ENCODE results near the gene CERS3.

Gene CERS3

DNA sequence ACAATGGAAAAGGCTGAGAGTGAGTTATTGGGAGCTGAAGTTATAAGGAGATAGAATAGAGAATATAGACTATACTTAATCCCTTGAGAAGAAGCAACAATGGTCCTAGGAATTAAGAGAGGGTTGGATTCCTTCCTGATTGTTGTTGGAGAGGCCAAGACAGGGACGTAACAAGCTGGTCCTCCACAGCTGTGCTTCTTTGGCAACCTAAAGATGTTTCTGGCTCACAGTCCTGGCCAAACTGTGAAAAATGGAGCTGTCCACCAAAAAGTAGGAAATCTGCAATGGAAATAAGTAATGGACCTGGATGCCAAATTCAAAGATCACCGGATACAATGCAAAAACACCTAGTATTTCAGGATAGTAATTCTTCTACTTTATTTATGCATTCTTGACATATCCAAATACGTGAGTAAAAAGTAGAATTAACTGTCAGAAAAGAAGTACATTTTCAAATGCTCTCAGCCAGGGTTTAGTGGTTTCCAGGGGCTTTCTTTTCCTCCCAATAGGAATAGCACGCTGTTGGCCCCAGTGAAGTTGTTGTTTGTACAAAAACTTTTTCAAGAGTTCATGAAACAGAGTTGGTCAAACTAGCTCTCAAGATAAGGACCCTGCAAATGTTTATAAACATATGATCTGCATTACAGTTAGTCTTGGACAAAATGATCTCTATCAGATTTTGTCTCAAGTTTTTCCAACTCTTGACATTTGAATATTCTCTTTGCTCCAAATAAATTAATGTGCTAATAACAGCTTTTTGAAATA, 28.3 kb downstream of the CERS3 start:
- no peak for TF ChIP-seq TAF1 (IDR thresholded peaks at IDR 0.05; ENCODE audit: borderline replicate concordance, low read depth, low read length)
- no peak for TF ChIP-seq POLR2A (IDR thresholded peaks at IDR 0.05; ENCODE audit: low read depth, low read length)
- TF ChIP-seq POLR2AphosphoS5 (IDR thresholded peaks at IDR 0.05; ENCODE audit: low read depth, low read length), result no peak
- DNase-seq (ENCODE audit: insufficient read length), result no peak
- FAIRE-seq, result no peak

DNA sequence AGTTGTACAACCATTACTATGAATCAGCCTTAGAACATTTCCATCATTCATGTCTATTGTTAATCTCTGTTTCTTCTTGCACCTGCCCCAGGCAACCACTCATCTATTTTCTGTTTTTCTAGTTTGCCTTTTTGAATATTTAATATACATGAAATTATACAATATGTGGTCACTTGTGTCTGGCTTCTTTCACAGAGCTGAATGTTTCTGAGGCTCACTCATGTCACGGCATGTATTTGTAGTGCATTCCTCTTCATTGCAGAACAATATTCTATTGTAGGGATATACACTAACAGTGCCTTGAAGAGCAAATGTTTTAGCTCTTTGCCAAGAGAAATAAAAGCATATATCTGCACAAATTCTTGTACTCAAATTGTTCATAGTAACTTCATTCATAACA, 32.9 kb downstream of the CERS3 start:
- no peak for TF ChIP-seq POLR2A (IDR thresholded peaks at IDR 0.05; ENCODE audit: low read depth, low read length)
- TF ChIP-seq POLR2AphosphoS5 (IDR thresholded peaks at IDR 0.05; ENCODE audit: low read depth, low read length), result no peak
- TF ChIP-seq TAF1 (IDR thresholded peaks at IDR 0.05; ENCODE audit: borderline replicate concordance, low read depth, low read length), result no peak
- FAIRE-seq, result no peak
- DNase-seq (ENCODE audit: insufficient read length), result no peak

DNA sequence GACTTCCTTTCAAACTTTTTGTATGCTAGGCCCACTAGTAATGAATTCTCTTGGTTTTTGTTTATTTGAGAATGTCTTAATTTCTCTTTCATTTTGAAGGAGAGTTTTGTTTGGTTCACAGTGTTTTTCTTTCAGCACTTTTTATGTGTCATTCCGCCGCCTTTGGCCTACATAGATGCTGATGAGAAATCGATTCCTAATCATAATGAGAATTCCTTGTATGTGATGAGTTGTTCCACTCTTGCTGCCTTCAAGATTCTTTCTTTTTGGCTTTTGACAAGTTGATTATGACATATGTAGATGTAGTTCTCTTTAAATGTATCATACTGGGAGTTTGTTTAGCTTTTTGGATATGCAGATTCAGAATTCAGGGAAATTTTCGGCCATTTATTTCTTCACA, 35.5 kb downstream of the CERS3 start:
- no peak for DNase-seq (ENCODE audit: insufficient read length)
- no peak for FAIRE-seq
- TF ChIP-seq POLR2AphosphoS5 (IDR thresholded peaks at IDR 0.05; ENCODE audit: low read depth, low read length) (no peak), POLR2A (IDR thresholded peaks at IDR 0.05; ENCODE audit: low read depth, low read length) (no peak), TAF1 (IDR thresholded peaks at IDR 0.05; ENCODE audit: borderline replicate concordance, low read depth, low read length) (no peak)

DNA sequence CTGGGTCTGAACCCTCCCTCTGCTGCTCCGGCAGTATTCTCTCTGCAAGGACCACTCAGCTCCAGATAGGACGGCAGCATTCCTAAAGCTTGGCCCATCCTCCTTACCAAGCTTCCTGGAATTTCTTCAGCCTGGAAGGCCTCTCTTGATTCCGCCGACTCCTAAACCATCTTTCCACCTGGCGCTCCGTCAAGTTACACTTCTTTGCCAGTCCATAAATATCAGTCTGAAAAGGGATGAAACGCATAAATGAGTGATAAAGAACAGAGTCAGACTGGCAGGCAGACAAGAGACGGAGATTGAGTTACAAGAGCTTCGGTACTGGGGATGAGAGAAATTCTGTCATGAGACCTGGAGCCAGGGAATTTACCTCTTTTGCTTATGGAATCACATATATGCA, 44.3 kb downstream of the CERS3 start:
- no peak for DNase-seq (ENCODE audit: insufficient read length)
- TF ChIP-seq TAF1 (IDR thresholded peaks at IDR 0.05; ENCODE audit: borderline replicate concordance, low read depth, low read length) (no peak), POLR2A (IDR thresholded peaks at IDR 0.05; ENCODE audit: low read depth, low read length) (no peak), POLR2AphosphoS5 (IDR thresholded peaks at IDR 0.05; ENCODE audit: low read depth, low read length) (no peak)

DNA sequence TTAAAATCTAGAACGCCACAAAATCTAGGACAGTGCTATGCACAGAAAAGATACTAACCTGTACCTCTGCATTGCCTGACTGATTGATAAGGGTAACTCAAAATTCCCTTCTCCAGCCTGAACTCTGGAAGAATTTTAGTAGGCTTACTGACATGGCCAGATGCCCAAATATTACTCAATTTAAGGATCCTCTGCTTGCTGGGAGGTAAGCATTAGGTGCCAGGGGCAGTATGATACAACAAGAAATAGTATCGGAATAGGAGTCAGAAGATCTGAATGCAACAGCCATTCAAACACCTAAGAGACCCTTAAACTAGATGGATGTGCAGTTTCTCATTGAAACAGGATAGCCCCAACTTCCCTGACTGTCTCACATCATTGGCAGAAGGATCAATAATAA, 45.4 kb downstream of the CERS3 start:
- DNase-seq (ENCODE audit: insufficient read length), result no peak
- TF ChIP-seq TAF1 (IDR thresholded peaks at IDR 0.05; ENCODE audit: borderline replicate concordance, low read depth, low read length), result no peak
- no peak for TF ChIP-seq POLR2AphosphoS5 (IDR thresholded peaks at IDR 0.05; ENCODE audit: low read depth, low read length)
- no peak for TF ChIP-seq POLR2A (IDR thresholded peaks at IDR 0.05; ENCODE audit: low read depth, low read length)
- no peak for FAIRE-seq

More for the DNA sequence above, 44.3 kb downstream of the CERS3 start:
- FAIRE-seq, result no peak

DNA sequence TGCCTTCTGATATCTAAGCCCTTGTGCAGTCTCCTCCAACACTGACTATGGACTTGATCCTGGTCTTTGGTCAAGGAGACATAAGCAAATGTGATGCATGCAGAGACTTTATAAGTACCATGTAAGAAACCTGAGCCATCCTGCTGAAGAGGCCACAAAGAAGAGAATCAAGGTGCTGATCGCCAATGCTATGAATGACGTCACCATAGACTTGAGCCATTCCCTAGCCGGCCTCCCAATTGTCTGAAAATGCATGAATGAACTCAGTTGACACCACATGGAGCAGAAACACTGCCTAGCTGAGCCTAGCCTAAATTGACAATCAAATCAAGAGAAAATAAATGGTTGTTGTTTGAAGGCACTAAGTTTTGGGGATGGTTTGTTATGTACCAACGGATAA, 51.9 kb downstream of the CERS3 start:
- no peak for DNase-seq (ENCODE audit: insufficient read length)
- FAIRE-seq, result no peak
- TF ChIP-seq POLR2AphosphoS5 (IDR thresholded peaks at IDR 0.05; ENCODE audit: low read depth, low read length) (no peak), TAF1 (IDR thresholded peaks at IDR 0.05; ENCODE audit: borderline replicate concordance, low read depth, low read length) (no peak), POLR2A (IDR thresholded peaks at IDR 0.05; ENCODE audit: low read depth, low read length) (no peak)

DNA sequence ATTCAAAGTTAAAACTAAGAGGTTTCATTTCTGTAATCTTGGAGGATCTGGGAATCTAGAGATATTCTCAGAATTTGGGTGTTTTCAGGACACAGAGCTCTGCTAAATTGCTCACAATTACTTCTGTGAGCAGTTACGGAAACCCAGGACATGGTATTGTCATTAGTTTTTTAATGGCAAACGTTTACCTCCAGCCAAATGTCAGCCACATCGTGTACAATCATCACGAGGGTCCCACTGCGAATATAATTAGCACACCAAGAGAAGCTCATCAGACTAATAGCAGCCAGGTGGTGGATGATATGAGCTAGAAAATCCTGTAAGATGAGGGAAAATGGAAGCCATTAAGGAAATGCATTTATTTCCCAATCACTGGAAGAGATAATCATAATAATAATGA, 56.0 kb downstream of the CERS3 start:
- TF ChIP-seq TAF1 (IDR thresholded peaks at IDR 0.05; ENCODE audit: borderline replicate concordance, low read depth, low read length) (no peak), POLR2AphosphoS5 (IDR thresholded peaks at IDR 0.05; ENCODE audit: low read depth, low read length) (no peak), POLR2A (IDR thresholded peaks at IDR 0.05; ENCODE audit: low read depth, low read length) (no peak)
- DNase-seq (ENCODE audit: insufficient read length), result no peak
- no peak for FAIRE-seq

DNA sequence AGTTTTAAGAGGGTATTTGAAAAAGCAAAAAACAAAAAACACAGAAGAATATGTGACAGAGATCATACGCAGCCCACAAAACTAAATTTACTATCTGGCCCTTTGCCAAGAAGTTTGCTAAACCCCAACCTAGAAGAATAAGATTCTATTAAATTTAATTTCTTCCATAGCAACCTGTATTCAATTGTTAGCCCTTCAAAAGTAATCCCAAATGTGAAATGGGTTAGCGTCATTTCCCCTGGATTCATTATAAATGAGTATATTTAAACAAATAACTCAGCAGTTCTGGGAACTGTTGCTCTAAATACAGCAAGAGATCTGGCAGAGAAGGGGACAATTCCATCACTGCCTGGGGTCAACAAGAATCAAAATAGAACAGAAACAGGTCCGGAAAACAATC, 56.8 kb downstream of the CERS3 start:
- TF ChIP-seq TAF1 (IDR thresholded peaks at IDR 0.05; ENCODE audit: borderline replicate concordance, low read depth, low read length) (no peak), POLR2A (IDR thresholded peaks at IDR 0.05; ENCODE audit: low read depth, low read length) (no peak), POLR2AphosphoS5 (IDR thresholded peaks at IDR 0.05; ENCODE audit: low read depth, low read length) (no peak)
- no peak for FAIRE-seq
- DNase-seq (ENCODE audit: insufficient read length), result no peak

DNA sequence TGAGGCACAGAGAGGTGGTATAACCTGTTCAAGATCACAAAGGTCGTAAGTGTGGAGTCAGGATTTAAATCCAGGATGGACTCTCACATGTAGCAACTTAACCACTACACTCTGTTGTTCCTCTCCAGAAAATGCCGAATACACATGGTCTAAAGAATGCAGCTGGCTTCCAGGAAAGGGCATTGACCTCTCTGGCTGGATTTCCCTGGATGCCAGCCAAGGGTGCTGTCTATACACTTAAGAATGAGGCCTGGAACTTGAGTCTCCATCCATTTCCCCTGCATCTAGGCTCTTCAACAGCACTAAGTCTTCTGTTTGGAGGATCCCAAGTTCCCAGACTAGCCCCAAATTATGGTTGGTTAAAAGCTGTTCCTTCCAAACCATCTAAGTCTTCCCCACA, 60.5 kb downstream of the CERS3 start:
- DNase-seq (ENCODE audit: insufficient read length), result no peak
- FAIRE-seq, result no peak

DNA sequence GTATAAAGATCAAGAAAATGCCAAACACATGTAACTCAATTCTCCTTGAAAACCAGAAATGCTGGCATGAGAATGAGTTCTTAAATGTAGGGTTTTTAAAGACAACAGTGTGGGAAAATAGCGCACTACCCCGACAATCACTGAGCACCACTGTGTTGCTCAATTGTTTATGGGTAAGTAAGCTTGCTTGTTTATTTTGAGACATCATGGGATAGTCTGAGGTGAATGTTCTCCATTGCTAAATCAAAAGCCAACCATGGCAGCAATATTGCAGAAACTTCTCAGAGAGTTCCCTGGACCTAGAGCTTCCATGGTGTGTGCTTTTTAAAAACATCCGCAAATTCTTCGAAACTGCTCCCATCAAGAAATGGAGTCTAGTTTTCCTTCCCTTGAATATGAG, 62.7 kb downstream of the CERS3 start:
- FAIRE-seq, result no peak
- no peak for DNase-seq (ENCODE audit: insufficient read length)

More for the DNA sequence above, 60.5 kb downstream of the CERS3 start:
- TF ChIP-seq POLR2AphosphoS5 (IDR thresholded peaks at IDR 0.05; ENCODE audit: low read depth, low read length), result no peak
- no peak for TF ChIP-seq POLR2A (IDR thresholded peaks at IDR 0.05; ENCODE audit: low read depth, low read length)
- TF ChIP-seq TAF1 (IDR thresholded peaks at IDR 0.05; ENCODE audit: borderline replicate concordance, low read depth, low read length), result no peak

DNA sequence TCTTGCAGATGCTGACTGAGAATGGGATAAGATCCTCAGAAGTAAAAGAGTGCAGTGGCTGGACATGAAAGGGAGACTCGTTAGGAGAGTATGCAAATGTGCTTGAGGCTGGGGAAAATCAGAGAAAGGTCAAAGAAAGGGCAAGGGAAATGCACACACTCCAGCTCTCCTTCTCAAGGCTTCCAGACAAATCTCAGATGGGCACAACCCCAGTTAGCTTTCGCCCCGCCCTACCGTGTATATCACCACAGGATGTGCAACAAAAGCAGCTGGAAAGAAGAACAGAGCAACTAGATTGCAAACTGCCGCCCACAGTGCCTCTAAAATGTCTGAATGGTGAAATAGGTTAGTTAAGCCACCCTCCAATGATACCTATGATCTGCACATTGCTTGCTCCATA, 63.9 kb downstream of the CERS3 start:
- no peak for FAIRE-seq
- no peak for TF ChIP-seq TAF1 (IDR thresholded peaks at IDR 0.05; ENCODE audit: borderline replicate concordance, low read depth, low read length)
- TF ChIP-seq POLR2A (IDR thresholded peaks at IDR 0.05; ENCODE audit: low read depth, low read length), result no peak
- no peak for TF ChIP-seq POLR2AphosphoS5 (IDR thresholded peaks at IDR 0.05; ENCODE audit: low read depth, low read length)
- DNase-seq (ENCODE audit: insufficient read length), result no peak

More for the DNA sequence above, 62.7 kb downstream of the CERS3 start:
- no peak for TF ChIP-seq POLR2A (IDR thresholded peaks at IDR 0.05; ENCODE audit: low read depth, low read length)
- no peak for TF ChIP-seq TAF1 (IDR thresholded peaks at IDR 0.05; ENCODE audit: borderline replicate concordance, low read depth, low read length)
- TF ChIP-seq POLR2AphosphoS5 (IDR thresholded peaks at IDR 0.05; ENCODE audit: low read depth, low read length), result no peak

DNA sequence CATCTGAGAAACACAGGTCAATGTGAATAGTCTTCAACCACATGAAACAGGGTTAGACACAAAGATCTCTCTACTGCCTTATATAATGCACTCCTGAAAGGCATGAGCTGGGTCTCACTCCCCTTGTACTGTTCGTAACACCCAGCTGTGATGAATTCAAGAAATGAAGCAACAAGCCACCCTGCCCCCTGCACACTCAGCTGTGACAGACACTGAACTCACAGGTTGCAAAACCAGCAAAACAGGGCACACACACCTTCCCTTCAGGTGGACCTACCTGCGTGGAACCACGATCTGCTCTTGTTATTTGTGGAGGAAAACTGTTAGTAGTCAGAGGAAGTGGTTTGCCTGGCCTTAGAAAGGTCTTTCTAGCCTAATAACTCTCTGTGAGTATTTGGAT, 64.5 kb downstream of the CERS3 start:
- DNase-seq (ENCODE audit: insufficient read length) (no peak), FAIRE-seq (no peak)
- TF ChIP-seq POLR2AphosphoS5 (IDR thresholded peaks at IDR 0.05; ENCODE audit: low read depth, low read length), result no peak
- no peak for TF ChIP-seq POLR2A (IDR thresholded peaks at IDR 0.05; ENCODE audit: low read depth, low read length)
- no peak for TF ChIP-seq TAF1 (IDR thresholded peaks at IDR 0.05; ENCODE audit: borderline replicate concordance, low read depth, low read length)

Data from GM12892 (cell line).